HG03460 (cell line): ENCODE results near the gene FAN1.
"Not testable (repeated sequence)": the region's sequence is repeated elsewhere in the genome, so short reads cannot be mapped to it uniquely, and the experiment has no call there.

Experiments
- ATAC-seq: cut with Tn5 transposase; IDR thresholded peaks from one replicate; pipeline ENCODE4 v1.9.1; 2021; ENCODE audit not compliant: unreplicated experiment

The FAN1 gene

DNA sequence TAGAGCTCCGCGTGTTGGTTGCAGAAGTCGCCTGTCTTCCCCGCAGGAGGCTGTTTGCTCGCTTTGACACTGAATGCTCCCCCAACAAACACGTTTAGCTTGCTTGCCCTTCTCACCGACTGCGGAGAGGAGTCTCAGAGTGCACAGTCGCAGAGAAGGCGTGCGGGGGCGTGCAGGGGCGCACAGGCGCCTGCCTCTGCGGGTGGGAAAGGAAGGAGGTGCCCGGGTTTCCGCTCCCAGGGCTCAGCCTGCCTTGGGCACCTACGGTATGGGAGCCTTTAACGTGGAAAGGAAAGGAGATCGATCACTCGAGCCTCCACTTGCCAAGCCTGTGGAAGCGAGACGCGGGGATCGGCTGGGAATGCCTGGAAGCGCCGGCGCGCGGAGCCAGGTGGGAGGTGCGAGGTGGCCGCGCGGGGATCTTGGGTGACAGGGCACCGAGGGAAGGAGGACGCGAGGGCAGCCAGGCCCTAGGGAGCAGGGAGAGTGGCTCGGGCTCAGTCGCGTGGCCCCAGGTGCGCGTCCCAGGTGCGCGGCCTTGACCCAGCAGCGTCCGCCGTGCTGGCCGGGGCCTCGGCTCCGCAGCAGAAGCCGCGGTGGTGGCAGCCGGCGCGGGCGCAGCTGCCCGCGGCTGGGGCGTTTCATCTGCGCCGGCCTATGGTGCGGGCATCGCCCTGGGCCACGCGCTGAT lies at the start of gene FAN1:
Gene FAN1, plus strand, starts transcription at position 419 of the 691 bp plus-strand sequence. CDS start 749 bp downstream, outside the sequence.
- ATAC-seq: peak; percentile 90

DNA sequence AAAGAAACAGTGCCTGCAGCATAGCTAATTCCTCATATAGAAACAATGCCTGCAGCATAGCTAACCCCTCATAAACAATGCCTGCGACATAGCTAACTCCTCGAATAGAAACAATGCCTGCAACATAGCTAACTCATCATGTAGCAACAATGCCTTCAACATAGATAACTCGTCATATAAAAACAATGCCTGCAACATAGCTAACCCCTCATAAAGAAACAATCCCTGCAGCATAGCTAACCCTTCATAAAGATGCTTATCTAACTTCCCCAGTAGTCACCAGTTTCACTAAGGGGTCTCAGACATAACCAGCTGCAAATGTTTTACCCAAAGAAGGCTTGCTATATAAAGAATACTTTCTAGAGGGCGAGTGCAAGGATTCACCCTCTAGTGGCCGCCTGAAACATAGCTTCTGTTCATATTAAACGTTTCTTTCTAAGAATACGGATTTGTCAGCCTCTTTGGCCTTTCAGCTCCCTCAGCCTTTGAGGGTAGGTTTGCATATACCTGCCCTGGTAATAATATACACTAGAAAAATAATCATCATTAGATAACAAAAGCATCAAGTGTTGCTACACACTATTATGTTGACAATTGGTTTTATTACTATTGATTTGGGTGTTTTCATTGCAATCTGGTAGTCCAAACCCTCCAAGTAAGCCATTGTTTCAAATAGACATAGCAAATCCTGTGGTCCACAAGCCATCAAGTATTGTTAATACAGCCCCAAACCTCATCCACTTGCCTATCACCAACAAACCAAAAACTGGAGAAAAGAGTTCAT lies 44.4 kb upstream of the FAN1 start:
- no peak for ATAC-seq

DNA sequence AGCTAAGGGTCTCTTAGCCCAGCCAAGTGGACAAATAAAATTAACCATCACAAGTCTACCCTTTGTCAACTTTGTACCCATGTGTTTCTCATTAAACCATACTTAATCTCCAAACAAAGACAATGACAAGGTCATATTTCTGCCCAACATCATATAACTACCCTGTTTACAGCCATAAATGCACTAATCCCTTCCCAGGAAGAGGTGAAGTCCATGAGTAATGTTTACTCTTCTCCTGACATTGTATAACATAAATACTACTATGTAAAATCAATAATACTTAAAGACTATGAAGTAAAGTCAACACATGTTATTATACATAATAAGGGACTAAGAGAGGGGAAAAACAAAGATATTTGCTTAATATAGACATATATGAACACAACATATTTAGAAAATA lies 38.5 kb upstream of the FAN1 start:
- ATAC-seq: no peak

DNA sequence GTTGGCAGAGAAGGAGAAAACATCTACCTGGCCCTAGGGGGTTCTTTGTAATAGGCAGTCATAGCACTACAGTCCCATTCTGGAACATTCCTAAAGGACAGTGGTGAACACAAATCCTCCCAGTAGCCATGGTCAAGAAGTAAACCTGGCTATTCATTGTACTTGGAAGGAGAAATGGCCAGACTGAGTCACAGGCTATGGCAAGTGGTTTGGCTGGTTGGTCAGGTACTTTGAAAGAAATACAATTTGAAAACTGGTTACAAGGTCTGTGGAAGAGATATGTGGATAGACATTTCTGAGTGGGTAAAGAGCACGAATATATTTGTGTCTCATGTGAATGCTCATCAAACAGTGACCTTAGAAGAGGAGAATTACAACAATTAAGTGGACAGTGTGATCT lies 33.0 kb upstream of the FAN1 start:
- ATAC-seq: no peak

DNA sequence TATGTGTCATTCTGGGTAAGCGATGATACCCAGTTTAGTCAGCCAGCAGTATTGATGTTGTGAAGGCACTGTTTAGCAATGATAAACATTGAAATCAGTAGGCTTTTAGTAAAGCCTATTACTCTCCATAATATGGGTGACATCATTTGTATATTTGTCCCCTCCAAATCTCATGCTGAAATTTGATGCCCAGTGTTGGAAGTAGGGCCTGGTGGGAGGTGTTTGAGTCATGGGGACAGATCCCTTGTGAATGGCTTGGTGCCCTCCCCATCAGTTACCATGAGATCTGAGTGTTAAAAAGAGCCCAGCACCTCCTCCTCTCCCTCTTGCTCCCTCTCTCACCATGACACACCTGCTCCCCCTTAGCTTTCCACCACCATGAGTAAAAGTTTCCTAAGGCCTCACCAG lies 31.4 kb upstream of the FAN1 start:
- ATAC-seq: no peak

DNA sequence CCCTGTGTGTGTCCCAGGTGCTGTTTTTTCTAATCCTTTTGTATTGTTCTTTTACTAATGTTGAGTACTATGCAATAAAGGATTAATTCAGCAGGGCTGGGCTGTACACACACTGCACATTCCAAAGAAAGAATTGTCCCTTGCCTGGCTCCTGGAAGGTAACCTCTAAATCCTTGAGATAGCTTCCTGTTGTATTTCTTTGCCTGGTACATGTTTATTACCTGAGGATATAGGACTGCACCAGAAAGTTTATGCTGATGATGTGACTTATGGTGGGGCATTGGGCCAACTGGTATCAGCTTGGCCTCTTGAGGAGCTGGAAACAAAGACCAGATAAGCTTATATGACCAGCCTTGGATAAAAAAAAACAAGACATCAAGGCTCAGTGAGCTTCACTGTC lies 26.6 kb upstream of the FAN1 start:
- no peak for ATAC-seq

DNA sequence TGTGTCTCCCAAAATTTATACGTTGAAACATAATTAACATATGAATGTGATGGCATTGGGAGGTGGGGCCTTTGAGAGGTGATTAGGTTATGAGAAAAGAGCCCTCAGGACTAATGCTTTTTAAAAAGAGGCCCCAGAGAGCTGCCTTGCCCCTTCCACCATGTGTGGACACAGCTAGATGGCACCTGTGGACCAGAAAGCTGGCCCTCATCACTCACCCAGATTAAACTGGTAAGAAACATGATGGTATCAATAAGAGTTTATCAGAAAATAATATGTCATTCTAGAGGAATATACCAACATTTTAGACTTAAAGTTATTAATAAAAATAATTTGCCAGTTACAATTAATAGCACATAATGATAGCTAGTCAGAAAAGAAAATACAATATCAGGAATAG lies 25.2 kb upstream of the FAN1 start:
- ATAC-seq: no peak

DNA sequence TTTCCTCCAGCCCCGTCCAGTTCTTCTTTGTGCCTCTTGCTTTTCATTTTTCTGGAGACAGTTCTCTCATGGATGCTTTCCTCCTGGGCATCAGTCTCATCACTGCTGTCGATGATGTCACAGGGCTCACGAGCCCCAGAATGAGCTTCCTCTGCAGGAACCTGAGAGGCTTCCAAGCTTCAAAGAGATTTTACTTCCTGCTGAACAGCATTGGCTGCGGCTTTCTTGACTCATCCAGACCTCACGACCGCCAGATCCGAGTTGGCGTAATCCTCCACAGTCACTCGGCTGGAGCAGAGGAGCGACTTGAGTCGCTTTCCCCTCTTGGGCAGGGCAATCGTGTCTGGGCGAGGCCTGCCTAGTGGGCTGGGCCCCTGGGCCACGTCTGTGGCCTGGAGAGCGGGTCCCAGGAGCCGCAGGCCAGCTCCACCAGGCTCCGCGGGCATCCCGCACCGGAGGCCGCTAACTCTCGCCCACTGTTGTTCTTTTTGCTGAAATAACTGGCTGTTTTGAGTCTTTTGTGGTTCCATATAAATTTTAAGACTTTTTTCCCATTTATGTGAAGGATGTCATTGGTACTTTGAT lies 20.8 kb upstream of the FAN1 start:
- ATAC-seq: no peak

DNA sequence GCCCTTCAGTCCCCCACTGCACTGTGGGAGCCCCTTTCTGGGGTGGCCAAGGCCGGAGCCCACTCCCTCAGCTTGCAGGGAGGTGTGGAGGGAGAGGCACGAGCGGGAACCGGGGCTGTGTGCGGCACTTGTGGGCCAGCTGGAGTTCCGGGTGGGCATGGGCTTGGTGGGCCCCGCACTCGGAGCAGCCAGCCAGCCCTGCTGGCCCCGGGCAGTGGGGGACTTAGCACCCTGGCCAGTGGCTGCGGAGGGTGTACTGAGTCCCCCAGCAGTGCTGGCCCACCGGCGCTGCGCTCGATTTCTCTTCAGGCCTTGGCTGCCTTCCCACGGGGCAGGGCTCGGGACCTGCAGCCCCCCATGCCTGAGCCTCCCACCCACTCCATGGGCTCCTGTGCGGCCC lies 20.0 kb upstream of the FAN1 start:
- not testable (repeated sequence) for ATAC-seq

DNA sequence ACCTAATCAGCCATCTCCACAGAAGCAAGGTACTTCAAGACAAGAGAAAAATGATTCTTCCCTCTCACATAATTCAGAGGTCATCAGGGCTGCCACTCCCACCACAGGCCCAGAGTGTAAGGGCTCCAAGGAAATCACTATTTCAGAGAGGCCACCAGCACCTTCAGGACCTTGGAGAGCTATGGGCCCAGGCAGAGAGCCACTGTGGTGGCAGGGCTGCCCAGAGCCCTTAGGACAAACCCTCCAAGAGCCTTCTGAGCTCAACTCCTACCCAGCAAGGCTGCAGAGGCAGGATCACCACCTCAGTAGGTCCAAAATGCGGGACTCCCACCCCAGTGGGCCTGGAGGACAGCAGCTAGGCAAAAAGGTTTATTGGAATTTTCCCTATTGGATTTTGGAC lies 17.9 kb upstream of the FAN1 start:
- ATAC-seq: no peak

DNA sequence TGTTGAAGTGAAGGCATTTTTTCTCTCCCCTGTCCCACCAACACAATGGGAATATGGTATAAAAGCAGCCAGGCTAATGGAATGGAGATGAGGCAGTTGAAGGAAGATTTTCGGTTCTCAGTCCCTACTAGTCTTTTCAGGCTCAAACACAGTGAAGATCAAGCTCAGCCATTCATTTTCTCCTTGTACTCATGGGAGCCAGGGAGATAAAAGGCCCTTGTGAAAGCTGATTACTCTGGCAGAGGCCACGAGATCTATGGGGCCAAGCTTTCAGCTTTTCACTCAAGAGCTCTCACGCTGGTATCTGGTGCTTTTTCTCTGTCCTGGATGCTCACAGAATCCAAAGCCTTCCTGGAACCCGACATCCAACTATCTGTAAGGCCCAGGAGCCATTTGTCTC lies 14.5 kb upstream of the FAN1 start:
- ATAC-seq: no peak

DNA sequence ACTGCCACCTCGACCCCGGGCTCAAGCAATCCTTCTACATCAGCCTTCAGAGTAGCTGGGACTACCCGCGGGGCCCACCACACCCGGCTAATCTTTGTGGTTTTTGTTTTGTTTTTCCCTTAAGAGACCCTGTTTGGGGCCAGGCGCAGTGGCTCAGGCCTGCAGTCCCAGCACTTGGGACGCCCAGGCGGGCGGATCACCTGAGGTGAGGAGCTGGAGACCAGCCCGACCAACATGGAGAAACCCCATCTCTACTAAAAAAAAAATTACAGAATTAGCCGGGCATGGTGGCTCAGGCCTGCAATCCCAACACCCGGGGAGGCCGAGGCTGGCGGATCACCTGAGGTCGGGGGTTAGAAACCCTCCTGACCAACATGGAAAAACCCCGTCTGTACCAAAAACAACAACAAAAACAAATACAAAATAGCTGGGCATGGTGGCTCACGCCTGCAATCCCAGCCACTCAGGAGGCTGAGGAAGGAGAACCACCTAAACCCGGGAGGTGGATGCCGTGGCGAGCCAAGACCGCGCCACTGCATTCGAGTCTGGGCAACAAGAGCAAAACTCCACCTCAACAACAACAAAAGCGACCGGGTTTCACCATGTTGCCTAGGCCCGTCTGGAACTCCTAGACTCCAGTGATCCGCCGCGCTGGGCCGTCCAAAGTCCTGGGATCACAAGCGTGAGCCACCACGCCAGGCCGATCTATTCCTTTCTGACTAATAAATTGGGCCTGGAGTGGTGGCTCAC lies 8.1 kb upstream of the FAN1 start:
- ATAC-seq: no peak

DNA sequence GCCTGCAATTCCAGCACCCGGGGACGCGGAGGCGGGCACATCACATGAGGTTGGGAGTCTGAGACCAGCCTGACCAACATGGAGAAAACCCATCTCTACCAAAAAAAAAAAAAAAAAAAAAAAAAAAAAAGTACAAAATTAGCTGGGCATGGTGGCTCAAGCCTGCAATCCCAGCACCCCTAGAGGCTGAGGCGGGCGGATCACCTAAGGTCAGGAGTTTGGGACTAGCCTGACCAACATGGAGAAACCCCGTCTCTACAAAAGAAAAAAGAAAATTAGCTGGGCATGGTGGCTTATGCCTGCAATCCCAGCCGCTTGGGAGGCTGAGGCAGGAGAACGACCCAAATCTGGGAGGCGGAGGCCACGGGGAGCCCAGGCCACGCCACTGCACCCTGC lies 7.5 kb upstream of the FAN1 start:
- ATAC-seq: no peak

DNA sequence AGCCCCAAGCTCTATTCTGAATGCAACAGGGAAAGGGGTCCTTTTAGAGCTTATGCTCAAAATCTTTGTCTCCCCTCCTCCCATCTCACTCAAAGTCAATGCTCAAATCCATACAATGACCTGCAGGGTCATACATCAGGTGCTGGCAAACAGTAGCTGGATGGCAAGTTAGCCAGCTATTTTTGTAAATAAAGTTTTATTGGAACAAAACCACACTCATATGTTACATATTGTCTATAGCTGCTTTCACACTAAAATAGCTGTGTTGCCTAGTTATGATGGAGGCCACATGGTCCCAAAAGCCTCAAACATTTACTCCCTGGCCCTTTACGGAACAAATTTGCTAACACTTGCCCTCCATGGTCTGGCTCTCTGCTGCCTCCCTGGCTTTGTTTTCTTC lies 1.8 kb upstream of the FAN1 start:
- no peak for ATAC-seq

DNA sequence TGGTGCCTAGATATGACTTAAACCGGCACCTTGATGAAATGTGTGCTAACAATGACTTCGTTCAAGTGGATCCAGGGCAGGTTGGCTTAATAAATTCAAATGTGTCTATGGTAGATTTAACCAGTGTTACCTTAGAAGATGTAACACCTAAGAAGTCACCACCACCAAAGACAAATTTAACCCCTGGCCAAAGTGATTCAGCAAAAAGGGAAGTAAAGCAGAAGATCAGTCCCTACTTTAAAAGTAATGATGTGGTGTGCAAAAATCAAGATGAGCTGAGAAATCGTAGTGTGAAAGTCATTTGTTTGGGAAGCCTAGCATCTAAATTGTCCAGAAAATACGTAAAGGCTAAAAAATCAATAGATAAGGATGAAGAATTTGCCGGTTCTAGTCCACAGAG lies 1.1 kb downstream of the FAN1 start:
- ATAC-seq: no peak

DNA sequence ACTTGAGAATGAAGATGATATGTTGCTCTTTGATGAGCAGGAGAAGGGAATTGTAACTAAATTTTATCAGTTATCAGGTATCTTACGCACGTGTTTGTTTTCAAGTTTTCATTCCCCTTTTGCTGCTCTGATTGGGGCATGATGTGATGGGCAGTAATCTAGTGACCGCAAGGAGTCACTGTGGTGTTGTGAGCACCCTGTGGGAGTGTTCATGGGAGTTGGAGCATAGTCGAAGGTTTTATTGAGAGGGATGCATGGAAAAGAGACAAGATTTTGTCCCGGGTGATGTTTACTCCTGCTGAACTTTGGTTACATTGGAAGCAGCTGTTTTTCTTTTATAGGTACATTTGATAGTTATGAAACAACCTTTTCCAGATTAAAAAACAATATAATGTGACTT lies 2.1 kb downstream of the FAN1 start:
- ATAC-seq: no peak

DNA sequence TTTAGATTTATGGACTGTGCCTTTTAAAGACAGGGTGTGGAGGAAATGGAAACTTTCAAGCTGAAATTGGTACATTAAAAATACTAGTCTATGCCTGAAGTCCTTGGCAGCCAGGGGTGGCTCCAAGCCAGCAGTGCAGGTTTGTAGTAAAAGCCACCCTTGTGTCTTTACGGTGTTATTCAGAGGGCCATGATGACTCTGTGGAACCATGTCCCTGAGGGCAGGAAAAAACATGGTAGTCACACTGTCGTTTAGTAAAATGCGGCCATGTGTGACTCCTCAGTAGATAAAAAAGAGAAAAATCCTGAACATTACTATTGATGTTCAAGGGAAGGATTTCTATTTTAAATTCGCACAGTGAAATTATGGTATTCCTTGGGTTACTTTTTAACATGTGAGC lies 2.7 kb downstream of the FAN1 start:
- ATAC-seq: no peak

DNA sequence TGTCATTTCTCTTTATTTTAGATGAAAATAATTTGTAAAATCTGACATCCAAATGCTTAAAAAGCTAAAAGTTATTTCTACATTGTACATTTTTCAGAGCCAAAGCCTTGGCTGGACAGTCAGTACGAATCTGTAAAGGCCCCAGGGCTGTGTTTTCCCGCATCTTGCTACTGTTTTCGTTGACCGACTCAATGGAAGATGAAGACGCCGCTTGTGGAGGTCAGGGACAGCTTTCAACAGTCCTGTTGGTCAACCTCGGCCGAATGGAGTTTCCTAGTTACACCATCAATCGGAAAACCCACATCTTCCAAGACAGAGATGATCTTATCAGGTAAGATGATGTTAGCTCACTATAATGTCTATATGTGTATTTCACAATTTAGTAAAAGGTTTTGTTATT lies 10.0 kb downstream of the FAN1 start:
- no peak for ATAC-seq

DNA sequence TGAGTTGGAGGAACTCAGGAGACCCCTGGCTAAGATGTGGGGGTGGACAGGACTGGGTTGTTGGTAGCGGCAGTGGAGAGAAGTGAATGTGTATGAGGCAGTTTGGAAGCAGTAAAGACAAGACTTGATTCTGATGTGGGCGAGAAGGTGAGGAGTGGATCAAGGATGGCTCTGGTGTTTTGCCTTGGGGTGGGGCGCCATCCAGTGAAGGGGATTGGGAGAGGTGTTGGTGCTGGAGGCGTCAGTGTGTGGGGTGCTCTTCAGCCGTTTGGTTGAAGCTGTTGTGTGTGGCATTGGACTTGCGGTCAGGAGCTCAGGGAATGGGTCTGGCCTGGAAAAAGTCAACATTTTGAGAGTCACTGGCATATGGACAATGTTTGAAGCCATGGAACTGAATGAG lies 13.3 kb downstream of the FAN1 start:
- ATAC-seq: no peak

DNA sequence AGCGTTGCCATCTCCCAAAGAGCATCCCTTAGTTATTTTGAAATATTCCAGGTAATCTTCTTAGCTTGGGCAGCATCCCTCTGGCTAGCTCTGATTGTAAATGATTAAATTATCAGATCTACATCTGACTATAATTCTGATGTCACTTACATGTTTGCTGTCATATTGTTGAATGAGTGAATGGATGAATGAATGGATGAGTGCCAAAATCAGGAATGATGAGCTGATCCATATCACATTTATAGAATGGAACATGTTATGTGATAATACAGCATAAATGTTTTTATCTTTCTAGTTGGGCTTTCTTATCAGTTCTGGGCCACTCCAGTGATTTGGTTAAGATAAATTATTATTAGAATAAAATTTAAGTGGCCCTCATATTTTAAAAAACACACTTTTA lies 14.0 kb downstream of the FAN1 start:
- no peak for ATAC-seq

DNA sequence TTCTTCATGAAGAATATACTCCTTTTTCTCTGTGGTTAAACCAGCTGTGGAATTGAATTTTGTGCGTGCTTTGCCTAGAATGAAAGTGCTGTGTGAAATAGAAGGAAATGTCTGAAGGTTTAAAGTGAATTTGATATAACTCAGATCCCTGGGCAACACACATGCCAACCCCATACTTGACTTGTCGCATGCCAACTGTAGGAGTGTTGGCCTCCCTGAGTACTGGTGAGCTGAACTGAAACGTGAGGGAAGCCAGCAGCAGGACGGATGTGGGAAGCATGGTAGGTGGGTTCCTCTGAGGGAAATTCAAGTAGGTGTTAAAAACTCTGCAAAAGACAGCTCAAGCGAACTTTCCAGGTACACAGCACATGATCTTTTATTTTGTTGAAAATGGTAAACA lies 14.7 kb downstream of the FAN1 start:
- no peak for ATAC-seq
